HEK293T (cell line): ENCODE data around the gene HIGD1A.

Experiments
- ARNT ChIP-seq: fragments of 450-650 bp; IDR thresholded peaks from 2 replicates; pipeline ENCODE4 v1.6.1; 2017; ENCODE audit warnings: mild to moderate bottlenecking
- BHLHE40 ChIP-seq: fragments of 450-650 bp; IDR thresholded peaks from 2 replicates; pipeline ENCODE4 v1.6.1; 2016; ENCODE audit warnings: mild to moderate bottlenecking, moderate library complexity, borderline replicate concordance
- ELF4 ChIP-seq: fragments of 450-650 bp; IDR thresholded peaks from 2 replicates; pipeline ENCODE4 v1.6.1; 2017; ENCODE audit warnings: antibody characterized with exemption
- FOXA1 ChIP-seq: fragments of 450-650 bp; IDR thresholded peaks from 2 replicates; pipeline ENCODE4 v1.6.1; 2016; ENCODE audit warnings: mild to moderate bottlenecking
- FOXM1 ChIP-seq: fragments of 450-650 bp; IDR thresholded peaks from 2 replicates; pipeline ENCODE4 v1.6.1; 2017; ENCODE audit warnings: mild to moderate bottlenecking, borderline replicate concordance
- HDGF ChIP-seq: fragments of 450-650 bp; IDR thresholded peaks from 2 replicates; pipeline ENCODE4 v1.6.1; 2017; ENCODE audit warnings: antibody characterized with exemption, borderline replicate concordance
- L3MBTL2 ChIP-seq: fragments of 450-650 bp; conservative IDR thresholded peaks from 2 replicates; pipeline ENCODE4 v1.6.1; 2016; ENCODE audit warnings: mild to moderate bottlenecking
- LEF1 ChIP-seq: fragments of 450-650 bp; IDR thresholded peaks from 2 replicates; pipeline ENCODE4 v1.6.1; 2017; ENCODE audit warnings: mild to moderate bottlenecking, borderline replicate concordance
- NFRKB ChIP-seq: fragments of 450-650 bp; IDR thresholded peaks from 2 replicates; pipeline ENCODE4 v1.6.1; 2016; ENCODE audit warnings: mild to moderate bottlenecking, moderate library complexity
- SP1 ChIP-seq: fragments of 450-650 bp; IDR thresholded peaks from 2 replicates; pipeline ENCODE4 v1.6.1; 2017
- SUZ12 ChIP-seq: fragments of 450-650 bp; IDR thresholded peaks from 2 replicates; pipeline ENCODE4 v1.6.1; 2016; ENCODE audit warnings: mild to moderate bottlenecking
- TARDBP ChIP-seq: fragments of 450-650 bp; IDR thresholded peaks from 2 replicates; pipeline ENCODE4 v1.6.1; 2016

DNA sequence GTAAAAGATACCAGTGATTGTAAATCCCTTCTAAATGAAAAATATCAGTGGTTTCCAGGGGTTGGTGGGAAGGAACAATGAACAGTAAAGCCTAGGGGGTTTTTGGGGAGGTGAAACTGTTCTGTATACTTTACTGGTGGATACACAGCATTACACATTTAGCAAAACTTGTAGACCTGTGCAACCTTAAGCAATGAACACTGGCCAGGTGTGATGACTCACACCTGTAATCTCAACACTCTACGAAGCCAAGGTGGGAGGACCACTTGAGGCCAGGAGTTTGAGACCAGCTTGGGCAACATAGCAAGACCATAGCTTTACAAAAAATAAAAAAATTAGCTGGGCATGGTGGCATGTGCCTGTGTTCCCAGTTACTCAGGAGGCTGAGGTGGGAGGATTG is 33.0 kb downstream of the HIGD1A start:
- TF ChIP-seq SUZ12 = no peak
- TF ChIP-seq NFRKB = no peak
- no peak for TF ChIP-seq BHLHE40
- TF ChIP-seq ELF4 = no peak
- no peak for TF ChIP-seq FOXA1
- no peak for TF ChIP-seq ARNT
- TF ChIP-seq TARDBP = no peak
- TF ChIP-seq FOXM1 = no peak
- TF ChIP-seq LEF1 = no peak
- TF ChIP-seq SP1 = no peak
- TF ChIP-seq HDGF = no peak
- no peak for TF ChIP-seq L3MBTL2
